OCI-M2 (cell line): Measurements from ENCODE around the gene SMIM33.
A peak's percentile ranks its signal among the peaks of the same experiment; 100 is the strongest.
"Not testable (repeated sequence)": the region's sequence is repeated elsewhere in the genome, so short reads cannot be mapped to it uniquely, and the experiment has no call there.

Experiments
- DNase-seq: peaks from one replicate; lab custom pipeline; 2025; ENCODE audit not compliant: unreplicated experiment; lab: John Stamatoyannopoulos, UW

SMIM33 gene

DNA sequence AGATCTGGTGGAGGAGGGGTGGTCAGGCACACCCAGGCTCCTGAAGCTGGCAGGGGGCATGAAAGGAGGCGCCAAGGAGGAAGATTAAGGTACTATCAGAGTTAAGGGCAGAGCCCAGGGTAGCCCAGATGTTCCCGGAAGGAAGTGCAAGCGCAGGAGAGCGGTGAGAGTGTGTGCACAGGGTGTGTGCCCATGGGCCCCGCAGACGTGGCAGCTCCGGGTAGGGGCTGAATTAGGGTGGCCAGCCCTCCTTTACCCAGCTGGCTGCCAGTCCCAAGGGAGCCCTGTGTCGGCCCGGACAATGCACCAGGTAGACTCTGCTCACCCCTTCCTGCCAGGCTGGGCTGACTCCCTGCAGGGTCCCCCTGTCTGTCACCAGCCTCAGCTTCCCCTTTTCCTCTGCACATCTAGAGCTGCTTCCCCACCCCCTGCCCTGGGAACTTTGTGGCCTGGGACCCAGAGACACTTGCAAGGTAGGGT, at the start of gene SMIM33:
TSS of gene SMIM33 (plus strand) at position 184 of the 480 bp plus-strand sequence. CDS start at position 302, 118 bp downstream.
- no peak for DNase-seq

DNA sequence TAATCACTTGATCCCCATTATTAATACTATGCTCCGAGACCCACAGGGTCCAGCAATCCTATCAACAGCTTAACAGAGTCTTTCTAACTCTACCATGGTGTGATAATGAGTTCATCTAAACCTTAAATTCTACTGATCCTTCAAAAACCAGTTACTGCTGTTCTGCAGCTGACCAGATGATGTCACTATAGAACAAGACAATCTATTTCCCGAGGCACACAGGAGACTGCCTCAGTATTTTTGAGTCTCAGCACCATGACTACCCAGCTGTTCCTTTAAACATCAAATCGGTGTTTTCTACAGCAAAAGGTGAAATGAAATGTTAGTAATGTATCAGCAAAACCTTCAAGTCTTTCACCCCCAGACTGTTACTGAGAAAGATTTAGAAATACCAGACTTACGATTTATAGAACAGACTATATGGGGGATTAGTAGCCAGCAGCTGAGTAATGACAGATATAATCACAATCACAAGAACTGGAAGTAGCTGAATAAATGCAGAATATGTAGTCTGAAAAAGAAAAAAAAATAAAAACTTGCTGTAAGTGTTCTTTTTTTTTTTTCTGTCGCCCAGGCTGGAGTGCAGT, 48.4 kb upstream of the SMIM33 start:
- DNase-seq: peak; percentile 35

DNA sequence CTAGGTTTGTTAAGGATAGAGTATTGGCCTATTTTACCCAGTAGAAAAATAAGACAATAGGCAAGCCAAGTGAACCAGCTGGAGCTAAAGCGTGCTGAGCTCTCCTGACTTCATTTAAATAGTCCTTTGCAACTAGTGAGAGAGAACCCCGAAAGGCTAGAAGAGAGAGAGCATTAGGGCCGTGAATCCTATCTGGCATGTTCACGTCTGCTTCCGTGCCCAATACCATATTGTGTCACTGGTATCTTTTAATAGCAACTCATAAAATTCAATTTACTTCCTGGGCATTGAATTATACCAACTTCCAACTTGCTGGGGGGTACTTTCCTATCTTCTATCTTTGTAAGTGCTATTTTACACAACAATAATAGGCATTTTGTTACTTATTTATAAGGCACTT, 45.3 kb upstream of the SMIM33 start:
- no peak for DNase-seq

DNA sequence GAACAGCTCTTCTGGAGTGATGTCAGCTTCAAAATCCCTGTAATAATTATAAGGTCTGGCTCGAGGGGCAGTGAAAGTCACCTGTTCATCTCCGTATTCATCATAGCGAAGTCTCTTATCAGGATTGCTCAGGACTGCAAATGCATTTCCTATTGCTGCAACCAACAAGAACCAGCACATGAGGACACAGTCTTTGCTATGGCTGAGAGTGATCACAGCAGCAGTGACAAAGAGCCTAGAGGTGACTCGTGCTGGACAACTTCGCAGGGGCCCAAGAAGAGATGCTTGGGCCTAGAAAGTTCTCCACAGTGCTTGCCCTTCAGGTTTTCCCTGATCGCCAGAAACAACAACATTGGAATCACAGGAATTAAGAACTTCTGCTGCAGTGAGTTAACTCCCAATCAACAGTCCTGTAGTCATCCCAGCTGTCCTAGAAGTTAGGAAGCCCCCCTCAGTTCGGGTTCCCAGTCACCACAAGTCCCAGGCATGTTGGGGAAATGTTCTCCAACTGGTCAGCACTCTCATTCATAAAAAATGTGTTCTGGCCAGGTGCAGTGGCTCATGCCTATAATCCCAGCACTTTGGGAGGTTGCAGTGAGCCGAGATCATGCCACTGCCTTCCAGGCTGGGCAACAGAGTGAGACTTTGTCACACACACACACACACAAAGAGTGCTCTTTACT, 44.5 kb upstream of the SMIM33 start:
- no peak for DNase-seq

DNA sequence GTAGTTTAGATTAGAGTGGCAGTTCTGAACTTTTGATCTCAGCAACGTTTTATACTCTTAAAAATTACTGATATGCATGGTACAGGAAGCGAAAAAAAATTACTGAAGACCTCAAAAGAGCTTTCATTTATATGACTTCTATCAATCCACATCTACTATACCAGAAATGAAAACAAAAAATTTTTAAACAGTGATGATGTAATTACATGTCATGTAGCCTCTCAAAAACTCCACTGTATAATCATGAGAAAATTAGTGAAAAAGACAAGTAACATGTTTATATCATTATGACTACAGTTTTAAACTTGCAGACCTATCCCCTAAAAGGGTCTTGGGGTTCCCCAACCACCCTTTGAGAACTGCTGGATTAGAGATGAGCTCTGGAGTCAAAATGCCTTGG, 40.8 kb upstream of the SMIM33 start:
- no peak for DNase-seq

DNA sequence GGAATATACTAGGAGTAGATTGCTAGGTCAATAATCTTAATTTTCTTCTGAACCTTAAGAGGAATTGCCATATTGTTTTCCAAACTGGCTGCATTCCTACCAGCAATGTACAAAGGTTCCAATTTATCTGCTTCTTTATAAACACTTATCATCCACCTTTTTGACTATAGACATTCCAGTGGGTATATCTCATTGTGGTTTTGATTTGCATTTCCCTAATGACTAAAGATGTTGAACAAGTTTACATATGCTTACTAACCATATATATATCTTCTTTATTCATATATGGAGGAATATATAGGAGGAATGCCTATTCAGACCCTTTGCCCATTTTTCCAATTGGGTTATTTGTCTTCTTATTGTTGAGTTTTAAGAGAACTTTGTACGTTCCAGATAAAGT, 39.1 kb upstream of the SMIM33 start:
- no peak for DNase-seq

DNA sequence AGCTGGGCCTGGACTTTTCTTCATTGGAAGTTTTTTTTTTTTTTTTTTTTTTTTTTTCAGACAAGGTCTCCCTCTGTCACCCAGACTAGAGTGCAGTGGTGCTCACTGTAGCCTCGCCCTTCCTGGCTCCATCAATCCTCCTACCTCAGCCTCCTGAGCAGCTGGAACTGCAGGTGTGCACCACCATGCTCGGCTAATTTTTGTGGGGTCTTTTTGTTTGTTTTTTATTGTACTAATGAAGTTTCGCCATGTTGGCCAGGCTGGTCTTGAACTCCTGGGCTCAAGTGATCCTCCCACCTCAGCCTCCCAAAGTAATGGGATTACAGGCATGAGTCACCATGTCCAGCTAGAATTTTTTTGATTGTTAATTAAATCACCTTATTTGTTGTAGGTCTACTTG, 35.1 kb upstream of the SMIM33 start:
- DNase-seq: no peak

DNA sequence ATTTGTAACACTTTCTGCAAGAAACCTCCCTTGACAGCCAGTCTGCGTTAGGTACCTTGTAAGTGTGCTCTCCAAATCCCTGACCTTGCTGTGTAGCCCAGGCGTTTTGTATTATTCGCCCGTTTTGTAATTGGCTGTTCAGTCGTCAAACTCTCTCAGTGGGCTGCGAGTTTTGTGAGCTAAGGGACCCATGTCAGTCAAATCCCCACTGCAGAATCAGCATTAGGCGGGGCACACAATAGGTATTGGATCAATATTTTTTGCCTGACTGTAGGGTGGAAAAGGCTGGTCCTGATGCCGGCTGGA, 32.1 kb upstream of the SMIM33 start:
- no peak for DNase-seq

DNA sequence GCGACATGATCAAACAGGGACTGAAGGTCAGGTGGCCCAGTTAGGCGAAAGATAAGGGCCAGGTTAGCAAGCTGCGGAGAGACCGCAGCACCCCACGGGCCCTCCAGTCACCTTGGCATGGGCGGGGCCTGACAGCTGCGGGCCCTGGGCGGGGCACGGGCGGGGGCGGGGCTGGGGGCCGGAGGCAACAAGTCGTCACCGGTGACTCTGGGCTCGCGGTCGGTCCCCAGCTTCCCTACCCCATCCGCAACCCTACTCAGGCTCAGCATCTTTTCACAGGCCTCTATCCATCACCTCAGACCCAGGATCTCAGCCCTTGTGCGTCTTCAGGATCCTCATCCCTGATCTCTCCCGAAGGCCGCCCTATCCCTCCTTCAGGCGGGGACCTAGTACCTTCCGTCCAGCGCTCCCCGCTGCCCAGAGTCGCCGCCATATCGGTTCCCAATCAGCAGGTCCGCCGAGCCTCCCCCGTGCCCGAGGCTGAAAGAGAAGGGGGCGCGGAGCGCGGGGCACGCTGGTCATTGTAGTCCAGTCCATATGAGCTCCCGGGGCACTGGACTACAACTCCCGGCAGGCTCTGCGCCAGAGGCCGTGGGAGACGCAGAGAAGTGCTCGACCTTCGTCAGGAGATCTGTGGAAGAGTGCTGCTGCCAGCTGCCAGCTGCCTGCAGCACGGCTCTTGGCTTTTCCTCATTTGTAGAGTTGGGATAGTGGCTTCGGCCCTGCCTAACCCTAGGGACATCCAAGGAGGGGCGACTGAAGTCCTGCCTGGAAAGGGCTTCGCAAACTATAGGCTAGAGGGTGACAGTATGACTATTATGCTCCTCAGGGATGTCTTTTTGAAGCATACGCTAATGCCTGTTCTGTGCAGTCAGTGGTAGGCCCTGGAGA, 31.5 kb upstream of the SMIM33 start, which contains the start of gene DNAJC18:
TSS of gene DNAJC18 (minus strand) at position 513 of the 891 bp plus-strand sequence. CDS start at position 433, 80 bp downstream.
- peak; percentile 8 for DNase-seq

DNA sequence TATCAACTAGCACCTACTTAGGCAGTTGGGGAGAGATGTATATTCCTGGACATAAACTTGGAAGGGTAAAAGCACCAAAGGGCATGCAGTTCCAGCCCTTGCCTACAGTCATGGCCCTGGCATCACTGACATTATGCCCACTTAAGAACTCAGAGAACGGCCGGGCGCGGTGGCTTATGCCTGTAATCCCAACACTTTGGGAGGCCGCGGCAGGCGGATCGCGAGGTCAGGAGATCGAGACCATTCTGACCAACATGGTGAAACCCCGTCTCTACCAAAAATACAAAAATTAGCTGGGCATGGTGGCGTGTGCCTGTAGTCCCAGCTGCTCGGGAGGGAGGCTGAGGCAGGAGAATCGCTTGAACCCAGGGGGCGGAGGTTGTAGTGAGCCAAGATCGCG, 30.4 kb upstream of the SMIM33 start:
- DNase-seq: not testable (repeated sequence)

DNA sequence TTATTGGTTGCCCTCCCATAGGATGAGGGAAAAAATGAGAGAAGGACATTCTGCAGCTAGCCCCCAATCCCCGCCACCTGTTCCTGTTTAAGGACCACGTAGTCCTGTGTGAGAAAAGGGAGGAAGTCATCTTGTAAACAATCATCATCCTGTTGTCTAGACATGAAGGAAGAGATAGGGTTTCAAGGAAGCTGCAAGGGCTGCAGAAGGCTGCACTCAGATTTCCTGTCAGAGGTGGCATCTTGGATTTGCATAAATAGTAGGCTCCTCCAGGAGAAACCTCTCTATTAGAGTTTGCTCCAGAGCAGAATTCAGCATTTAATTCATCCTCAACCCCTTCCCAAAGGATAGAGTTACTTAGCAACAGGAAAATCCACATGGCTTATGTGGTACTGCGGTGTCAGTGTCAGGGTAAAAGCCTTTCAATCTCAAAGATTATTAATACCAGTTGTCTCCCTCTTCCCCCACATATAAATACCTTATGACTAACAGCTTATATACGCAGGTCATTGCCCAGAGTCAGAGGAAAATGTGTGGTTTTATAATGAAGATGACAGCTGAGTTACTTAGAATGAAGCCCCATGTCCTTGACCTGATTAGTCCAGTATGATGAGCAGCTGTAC, 26.9 kb upstream of the SMIM33 start:
- DNase-seq: no peak

DNA sequence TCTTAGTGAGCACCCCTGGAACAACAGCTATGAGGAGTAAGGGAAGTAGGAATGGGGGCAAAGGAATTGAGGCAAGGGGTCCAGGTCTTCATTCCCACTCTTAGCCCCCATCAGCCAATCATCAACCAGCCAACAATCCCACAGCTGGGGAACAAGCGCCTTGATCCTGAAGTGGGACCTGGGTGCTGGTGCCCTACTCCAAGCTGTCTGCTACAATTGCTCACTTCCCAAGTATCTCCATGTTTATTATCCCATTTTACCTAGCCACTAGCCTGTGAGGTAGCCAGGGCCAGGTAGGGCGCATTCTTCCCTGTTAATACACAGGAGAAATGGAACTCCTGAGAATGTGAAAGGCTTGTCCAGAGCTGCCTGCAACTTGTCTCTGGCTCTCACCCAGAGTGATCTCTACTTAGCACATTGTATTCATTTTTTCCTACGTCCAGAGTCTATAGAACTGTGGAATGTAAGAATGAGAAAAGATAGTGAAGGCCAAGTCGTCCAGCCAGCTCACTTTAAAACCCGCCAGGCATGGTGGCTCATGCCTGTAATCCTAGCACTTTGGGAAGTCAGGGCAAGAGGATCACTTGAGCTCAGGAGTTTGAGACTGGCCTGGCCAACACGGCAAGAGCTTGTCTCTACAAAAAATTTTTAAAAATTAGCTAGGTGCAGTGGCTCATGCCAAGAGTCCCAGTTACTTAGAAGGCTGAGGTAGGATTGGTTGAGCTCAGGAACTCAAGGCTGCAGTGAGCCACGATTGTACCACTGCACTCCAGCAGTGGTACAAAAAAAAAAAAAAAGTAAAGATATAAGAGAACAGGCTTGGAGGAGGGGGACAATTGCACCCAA, 25.3 kb upstream of the SMIM33 start:
- DNase-seq: no peak

DNA sequence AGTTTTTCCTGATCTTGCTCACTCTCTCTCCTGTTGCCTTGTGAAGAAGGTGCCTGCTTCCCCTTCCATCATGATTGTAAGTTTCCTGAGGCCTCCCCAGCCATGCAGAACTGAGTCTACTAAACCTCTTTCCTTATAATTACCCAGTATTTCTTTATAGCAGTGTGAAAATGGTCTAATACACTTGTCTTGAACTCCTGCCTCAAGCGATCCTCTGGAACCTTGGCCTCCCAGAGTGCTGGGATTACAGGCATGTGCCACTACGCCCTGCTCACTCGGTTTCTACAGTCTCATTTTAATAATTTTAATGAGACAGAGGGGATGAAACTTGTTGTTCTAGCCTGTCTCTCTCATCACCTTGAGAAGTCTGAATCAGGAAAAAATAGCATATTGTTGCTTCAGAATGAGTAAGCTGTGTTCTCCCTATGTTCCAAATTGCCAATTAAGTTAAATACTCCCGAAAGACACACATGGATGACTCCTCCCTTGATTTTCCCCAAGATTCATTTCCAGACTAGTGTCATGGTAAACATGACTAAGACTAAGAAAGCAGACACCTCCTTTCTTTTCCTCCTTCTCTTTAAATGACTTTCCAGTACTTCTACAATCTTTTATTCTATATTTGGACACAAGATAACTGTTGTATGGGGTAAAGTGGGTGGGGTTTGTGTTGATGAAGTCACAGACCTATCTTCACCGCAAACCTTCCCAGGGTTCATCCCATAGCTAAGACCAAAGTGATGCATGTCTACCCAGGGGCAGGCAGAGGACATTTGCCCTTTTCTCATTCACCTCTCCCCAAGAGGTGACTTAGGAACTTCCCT, 23.6 kb upstream of the SMIM33 start:
- no peak for DNase-seq

DNA sequence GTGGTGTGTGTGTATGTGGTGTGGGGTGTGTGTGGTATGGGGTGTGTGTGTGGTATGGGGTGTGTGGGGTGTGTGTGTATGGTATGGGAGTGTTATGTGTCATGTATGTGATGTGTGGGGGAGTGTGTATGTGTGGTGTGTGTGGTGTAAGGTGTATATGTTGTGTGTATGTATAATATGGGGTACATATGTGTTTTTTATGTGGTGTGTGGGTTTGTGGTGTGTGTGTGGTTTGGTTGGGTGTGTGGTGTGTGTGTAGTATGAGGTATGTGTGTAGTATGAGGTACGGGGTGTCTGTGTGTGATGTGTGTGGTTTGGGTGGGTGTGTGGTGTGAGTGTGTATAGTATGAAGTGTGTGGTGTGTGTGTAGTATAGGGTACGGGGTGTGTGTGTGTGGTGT, 19.6 kb upstream of the SMIM33 start:
- DNase-seq: no peak

DNA sequence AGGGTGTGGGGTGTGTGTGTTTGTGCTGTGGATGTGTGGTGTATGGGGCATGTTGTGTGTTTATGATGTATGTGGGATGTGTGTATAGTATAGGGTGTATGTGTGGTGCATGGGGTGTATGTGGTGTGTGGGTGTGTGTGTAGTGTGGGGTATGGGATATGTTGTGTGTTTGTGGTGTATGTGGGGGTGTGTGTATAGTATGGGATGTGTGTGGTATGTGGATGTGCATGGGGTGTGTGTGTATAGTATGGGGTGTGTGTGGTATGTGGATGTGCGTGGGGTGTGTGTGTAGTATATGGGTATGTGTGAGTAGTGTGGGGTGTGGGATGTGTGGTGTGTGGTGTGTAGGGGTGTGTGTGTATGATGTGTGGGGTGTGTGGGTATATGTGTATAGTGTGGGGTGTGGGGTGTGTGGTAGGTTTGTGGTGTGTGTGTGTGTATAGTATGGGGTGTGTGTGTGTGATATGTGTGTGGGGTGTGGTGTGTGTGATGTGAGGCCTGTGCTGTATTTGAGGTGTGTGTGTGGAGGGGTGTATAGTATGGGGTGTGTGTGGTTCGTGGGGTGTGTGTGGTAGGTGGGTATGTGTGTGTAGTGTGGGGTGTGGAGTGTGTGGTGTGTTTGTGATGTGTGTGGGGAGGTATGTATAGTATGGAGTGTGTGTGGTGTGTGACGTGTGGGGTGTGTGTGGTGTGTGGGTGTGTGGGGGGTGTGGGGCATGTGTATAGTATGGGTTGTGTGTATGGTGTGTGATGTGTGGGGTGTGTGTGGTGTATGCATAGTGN, 18.7 kb upstream of the SMIM33 start:
- no peak for DNase-seq

DNA sequence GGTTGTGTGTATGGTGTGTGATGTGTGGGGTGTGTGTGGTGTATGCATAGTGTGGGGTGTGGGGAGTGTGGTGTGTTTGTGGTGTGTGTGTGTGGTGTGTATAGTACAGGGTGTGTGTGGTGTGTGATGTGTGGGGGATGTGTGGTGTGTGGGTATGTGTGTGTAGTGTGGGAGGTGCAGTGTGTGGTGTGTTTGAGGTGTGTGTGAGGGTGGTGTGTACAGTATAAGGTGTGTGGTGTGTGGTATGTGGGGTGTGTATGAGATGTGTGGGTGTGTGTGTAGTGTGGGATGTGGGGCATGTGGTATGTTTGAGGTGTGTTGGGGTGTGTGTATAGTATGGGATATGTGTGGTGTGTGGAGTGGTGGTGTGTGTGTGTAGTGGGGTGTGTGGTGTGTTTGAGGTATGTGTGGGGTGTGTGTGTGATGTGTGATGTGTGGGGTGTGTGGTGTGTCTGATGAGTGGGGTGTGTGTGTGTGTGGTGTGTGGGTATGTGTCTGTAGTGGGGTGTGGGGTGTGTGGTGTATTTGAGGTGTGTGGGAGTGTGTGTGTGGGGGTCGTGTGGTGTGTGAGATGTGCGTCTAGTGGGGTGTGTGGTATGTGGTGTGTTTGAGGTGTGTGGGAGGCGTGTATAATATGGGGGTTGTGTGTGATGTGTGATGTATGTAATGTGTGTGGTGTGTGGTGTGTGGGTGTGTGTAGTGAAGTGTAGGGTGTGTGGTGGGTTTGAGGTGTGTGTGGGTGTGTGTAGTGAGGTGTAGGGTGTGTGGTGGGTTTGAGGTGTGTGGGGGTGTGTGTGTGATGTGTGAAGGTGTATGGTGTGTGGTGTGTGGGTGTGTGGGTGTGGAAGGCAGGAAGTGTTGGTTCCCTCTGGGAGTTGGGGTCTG, 16.9 kb upstream of the SMIM33 start:
- DNase-seq: no peak

DNA sequence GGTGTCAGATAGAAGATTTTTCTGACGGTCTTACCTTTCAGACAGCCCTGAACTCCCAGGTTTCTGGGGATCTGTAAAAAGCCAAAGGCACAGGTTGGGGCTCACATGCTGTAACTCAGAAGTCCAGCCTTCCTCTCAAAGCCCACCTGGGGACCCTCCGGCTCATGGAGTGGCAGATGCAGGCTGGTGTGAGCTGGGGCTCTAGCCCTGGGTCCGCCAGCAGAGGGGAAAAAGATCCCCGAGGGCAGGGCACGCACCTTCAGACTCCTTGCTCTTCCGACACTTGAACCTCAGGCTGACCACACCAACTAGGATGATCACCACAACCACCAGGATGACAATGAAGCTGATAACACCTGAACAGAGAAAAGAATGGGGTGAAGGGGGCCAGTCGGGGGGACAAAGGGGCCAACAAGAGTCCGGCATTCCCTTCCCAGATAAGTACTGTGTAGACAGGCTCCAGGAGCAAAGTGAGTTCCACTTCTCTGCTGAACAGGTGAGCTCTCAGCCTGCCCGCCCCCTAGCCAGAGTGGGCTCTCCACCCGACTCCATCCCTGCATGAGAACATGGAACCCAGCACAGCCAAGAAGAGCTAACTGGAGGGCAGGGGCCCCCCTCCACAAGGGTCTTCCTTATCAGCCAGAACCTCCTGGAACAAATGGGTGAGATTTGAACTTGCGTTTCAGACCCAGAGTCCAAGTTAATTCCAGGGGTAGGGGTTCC, 16.1 kb upstream of the SMIM33 start:
- no peak for DNase-seq
